CD14-positive monocyte (primary cell): ENCODE measurements around the gene LTBP2. TPM values are rescaled to one million over a fixed set of nuclear protein-coding genes. Genes with fewer than 3 reads are reported as not detected.

ENCODE experiments used
- DNase-seq, 3 donors: peaks; one replicate each; pipeline ENCODE4 v3.0.0-alpha.2; 2011 to 2022
- H2AFZ ChIP-seq: 2 replicates; pipeline ENCODE4 v1.6.0; 2012; ENCODE audit warnings: mild to moderate bottlenecking, low read depth, low read length, inconsistent platforms; ENCODE audit not compliant: insufficient read depth, poor library complexity, severe bottlenecking
- H3K27ac ChIP-seq, 2 donors: 1 replicate in 1 of 2; 2 replicates in 1 of 2; pipeline ENCODE4 v1.5.1; 2012 to 2013; ENCODE audit warnings: low read length in 2 of 2, control low read depth in 1 of 2, inconsistent platforms in 1 of 2, low read depth in 1 of 2, mild to moderate bottlenecking in 1 of 2
- H3K27me3 ChIP-seq, 2 donors: one replicate each; pipeline versions ENCODE4 v1.6.0 to v1.6.1; 2011 to 2013; ENCODE audit warnings: low read length in 2 of 2; ENCODE audit not compliant: control insufficient read depth in 2 of 2, insufficient read depth in 2 of 2
- H3K36me3 ChIP-seq, 2 donors: replicated peaks in 1 of 2; 1 replicate in 1 of 2; 2 replicates in 1 of 2; pipeline versions ENCODE4 v1.5.1 to v1.6.1; 2012 to 2013; ENCODE audit warnings: low read length in 2 of 2, control low read depth in 1 of 2, inconsistent platforms in 1 of 2, mild to moderate bottlenecking in 1 of 2; ENCODE audit not compliant: insufficient read depth in 2 of 2, control insufficient read depth in 1 of 2
- H3K4me1 ChIP-seq, 2 donors: 1 replicate in 1 of 2; 2 replicates in 1 of 2; pipeline versions ENCODE4 v1.5.1 to v1.6.1; 2012 to 2013; ENCODE audit warnings: low read length in 2 of 2, control low read depth in 1 of 2, inconsistent platforms in 1 of 2, mild to moderate bottlenecking in 1 of 2, moderate library complexity in 1 of 2; ENCODE audit not compliant: insufficient read depth in 2 of 2, control insufficient read depth in 1 of 2
- H3K4me2 ChIP-seq: replicated peaks from 2 replicates; pipeline ENCODE3; 2012; ENCODE audit warnings: low read length, moderate library complexity, mild to moderate bottlenecking; ENCODE audit not compliant: poor library complexity, severe bottlenecking; ENCODE audit errors: extremely low read depth
- H3K4me3 ChIP-seq, 3 experiments: fragments of 200-600 bp in 1 of 3; sonication (generic) in 1 of 3; replicated peaks in 1 of 3; 1 replicate in 2 of 3; 2 replicates in 1 of 3; pipeline ENCODE4 v1.5.1; 2011 to 2013; ENCODE audit warnings: low read length in 3 of 3, mild to moderate bottlenecking in 3 of 3, control low read depth in 2 of 3, low read depth in 2 of 3, inconsistent platforms in 1 of 3, moderate library complexity in 1 of 3
- H3K79me2 ChIP-seq: 2 replicates; pipeline ENCODE4 v1.6.0; 2012; ENCODE audit warnings: mild to moderate bottlenecking, control low read depth, inconsistent platforms, low read length, moderate library complexity; ENCODE audit not compliant: insufficient read depth
- H3K9ac ChIP-seq: 2 replicates; pipeline ENCODE4 v1.6.0; 2017; ENCODE audit warnings: low read length, mild to moderate bottlenecking; ENCODE audit not compliant: insufficient read depth, poor library complexity, severe bottlenecking
- H3K9me3 ChIP-seq, 2 donors: replicated peaks in 1 of 2; 1 replicate in 1 of 2; 2 replicates in 1 of 2; pipeline versions ENCODE4 v1.5.1 to v1.6.1; 2012 to 2013; ENCODE audit warnings: low read length in 2 of 2, control low read depth in 1 of 2; ENCODE audit not compliant: control insufficient read depth in 1 of 2, insufficient read depth in 1 of 2
- H4K20me1 ChIP-seq: 2 replicates; pipeline ENCODE4 v1.6.0; 2012; ENCODE audit warnings: mild to moderate bottlenecking, low read length, control low read depth, moderate library complexity; ENCODE audit not compliant: insufficient read depth
- H3K27ac Mint-ChIP-seq, 7 donors: one replicate each; pipeline ENCODE4 v1.8.0; 2020; ENCODE audit warnings: mild to moderate bottlenecking in 7 of 7, mixed read lengths in 7 of 7, moderate library complexity in 6 of 7, inconsistent platforms in 2 of 7
- H3K27me3 Mint-ChIP-seq, 3 donors: one replicate each; pipeline ENCODE4 v1.8.0; 2021 to 2022; ENCODE audit warnings: low read depth in 3 of 3, mild to moderate bottlenecking in 3 of 3, mixed read lengths in 3 of 3, moderate library complexity in 3 of 3, inconsistent platforms in 1 of 3
- H3K36me3 Mint-ChIP-seq, 2 donors: one replicate each; pipeline ENCODE4 v1.8.0; 2020; ENCODE audit warnings: mixed read lengths in 2 of 2, inconsistent platforms in 1 of 2, mild to moderate bottlenecking in 1 of 2
- H3K4me1 Mint-ChIP-seq: one replicate; pipeline ENCODE4 v1.8.0; 2020; ENCODE audit warnings: mild to moderate bottlenecking, mixed read lengths
- H3K4me3 Mint-ChIP-seq, 2 donors: one replicate each; pipeline ENCODE4 v1.8.0; 2020; ENCODE audit warnings: mild to moderate bottlenecking in 2 of 2, mixed read lengths in 2 of 2, moderate library complexity in 1 of 2
- H3K9me3 Mint-ChIP-seq, 7 donors: one replicate each; pipeline ENCODE4 v1.8.0; 2020 to 2022; ENCODE audit warnings: mixed read lengths in 7 of 7, mild to moderate bottlenecking in 6 of 7, moderate library complexity in 6 of 7, inconsistent platforms in 2 of 7
- CTCF ChIP-seq: fragments of 200-600 bp; IDR thresholded peaks from one replicate; pipeline ENCODE4 v1.8.0; 2022; ENCODE audit warnings: antibody characterized with exemption, mild to moderate bottlenecking
- WGBS: methylation state at CpG from one replicate; pipeline ENCODE4 v1.1.5; 2013; ENCODE audit warnings: missing lambda C conversion rate; ENCODE audit not compliant: insufficient coverage; 5-methylcytosine and 5-hydroxymethylcytosine counted together
- intact Hi-C, 2 donors: fragments of 100-400 bp; cut with micrococcal nuclease; formaldehyde crosslinking; loops; one replicate each; pipeline versions ENCODE4 v1.15.0 to v1.15.1; 2023
- polyA plus RNA-seq, 3 donors: library from polyadenylated mRNA; depleted of rRNA in 1 of 3; unstranded in 2 of 3; stranded (reverse) in 1 of 3; fragments of 300-500 nt in 2 of 3; fragments of >200 nt in 1 of 3; fragmentation: Illumina TruSeq in 2 of 3; gene quantifications; 1 replicate in 2 of 3; 2 replicates in 1 of 3; pipeline ENCODE4 v1.2.3, GENCODE V29; 2012 to 2021

Gene LTBP2
- polyA plus RNA-seq, 3 donors: 0.04 to 0.24 (median 0.11) TPM

GRCh38 chr14:74580275-74580672 is 31.8 kb downstream of the LTBP2 start:
- no peaks in the 10 kb centered on the region for H3K79me2 ChIP-seq
- no peaks in the 10 kb centered on the region for H3K36me3 ChIP-seq
- no peak overlapping the region for H2AFZ ChIP-seq
- Mint-ChIP-seq H3K4me3 (no peak overlapping the region), H3K27ac (no peak overlapping the region), H3K4me1 (no peaks in the 10 kb centered on the region), H3K36me3 (no peaks in the 10 kb centered on the region), H3K27me3 (peaks cover 0 to 11% (median 5%) of the 10 kb centered on the region in 3 donors), H3K9me3 (no peaks in the 10 kb centered on the region)
- H3K27me3 ChIP-seq: no peaks in the 10 kb centered on the region
- no peak overlapping the region for H3K4me3 ChIP-seq
- H4K20me1 ChIP-seq: no peaks in the 10 kb centered on the region
- no peak overlapping the region for H3K9ac ChIP-seq
- H3K9me3 ChIP-seq: no peaks in the 10 kb centered on the region
- DNase-seq: no peak
- 100% methylated on average over 1 of the region's 4 CpGs for WGBS
- intact Hi-C loops: loop anchor here in 1 of 2 donors (5.0 kb wide), 1 partner anchor 113 kb away; no protein-coding TSS in a partner anchor
- TF ChIP-seq CTCF: no peak
- H3K4me2 ChIP-seq: no peak overlapping the region
- H3K27ac ChIP-seq: no peak overlapping the region
- H3K4me1 ChIP-seq: peaks cover under 1 to 2% of the 10 kb centered on the region in 2 donors

- no peak overlapping the region for H3K27ac ChIP-seq
- no peaks in the 10 kb centered on the region for H3K79me2 ChIP-seq
- Mint-ChIP-seq H3K27me3 (peaks cover 0 to 11% (median 5%) of the 10 kb centered on the region in 3 donors), H3K9me3 (no peaks in the 10 kb centered on the region), H3K36me3 (no peaks in the 10 kb centered on the region), H3K4me1 (peaks cover 6% of the 10 kb centered on the region), H3K4me3 (no peak overlapping the region), H3K27ac (peak overlapping the region in 1 of 7 donors; percentile 21)
- DNase-seq: no peak
- intact Hi-C loops: loop anchor here in 1 of 2 donors (5.0 kb wide), 1 partner anchor 112 kb away; no protein-coding TSS in a partner anchor
- no peaks in the 10 kb centered on the region for H3K27me3 ChIP-seq
- TF ChIP-seq CTCF: no peak
- no peak overlapping the region for H3K9ac ChIP-seq
- H3K4me1 ChIP-seq: peaks cover 6 to 9% of the 10 kb centered on the region in 2 donors
- H3K4me2 ChIP-seq: no peak overlapping the region
- H4K20me1 ChIP-seq: no peaks in the 10 kb centered on the region
- H2AFZ ChIP-seq: no peak overlapping the region
- no peak overlapping the region for H3K4me3 ChIP-seq
- no peaks in the 10 kb centered on the region for H3K36me3 ChIP-seq
- WGBS: 81% methylated on average over 6 of the region's 12 CpGs
- H3K9me3 ChIP-seq: no peaks in the 10 kb centered on the region
Observed at GRCh38 chr14:74579447-74580274, 32.4 kb downstream of the LTBP2 start.
